HG03565 (cell line): ENCODE data around the gene CYP4F12.
"Not testable (repeated sequence)": the region's sequence is repeated elsewhere in the genome, so short reads cannot be mapped to it uniquely, and the experiment has no call there.

Experiments used
- ATAC-seq: cut with Tn5 transposase; IDR thresholded peaks from one replicate; pipeline ENCODE4 v1.9.1; 2021; ENCODE audit warnings: mild to moderate bottlenecking, moderate library complexity; ENCODE audit not compliant: unreplicated experiment

Gene CYP4F12

GRCh38 chr19:15644816-15645215, 28.1 kb upstream of the CYP4F12 start:
- ATAC-seq: no peak

GRCh38 chr19:15649526-15649925, 23.4 kb upstream of the CYP4F12 start:
- ATAC-seq: no peak

GRCh38 chr19:15650123-15650522, 22.8 kb upstream of the CYP4F12 start:
- not testable (repeated sequence) for ATAC-seq

GRCh38 chr19:15651791-15652190, 21.1 kb upstream of the CYP4F12 start:
- no peak for ATAC-seq

GRCh38 chr19:15652559-15653278, 20.2 kb upstream of the CYP4F12 start:
- no peak for ATAC-seq

- ATAC-seq: no peak
Measured at GRCh38 chr19:15656467-15656866, 16.4 kb upstream of the CYP4F12 start.

GRCh38 chr19:15663247-15663646, 9.6 kb upstream of the CYP4F12 start:
- no peak for ATAC-seq

- no peak for ATAC-seq
Measured at GRCh38 chr19:15666186-15666585, 6.7 kb upstream of the CYP4F12 start.

- no peak for ATAC-seq
Measured at GRCh38 chr19:15666883-15667282, 6.0 kb upstream of the CYP4F12 start.

- ATAC-seq: no peak
Measured at GRCh38 chr19:15669440-15669839, 3.4 kb upstream of the CYP4F12 start.

GRCh38 chr19:15669891-15670290, 3.0 kb upstream of the CYP4F12 start:
- no peak for ATAC-seq

- no peak for ATAC-seq
Measured at GRCh38 chr19:15671237-15671821, 1.6 kb upstream of the CYP4F12 start.

- no peak for ATAC-seq
Measured at GRCh38 chr19:15671891-15672579, 852 bp upstream of the CYP4F12 start.

- ATAC-seq: no peak
Measured at GRCh38 chr19:15673176-15673654, 328 bp downstream of the CYP4F12 start.

GRCh38 chr19:15675560-15675959, 2.7 kb downstream of the CYP4F12 start:
- ATAC-seq: no peak

- ATAC-seq: no peak
Measured at GRCh38 chr19:15679089-15679488, 6.2 kb downstream of the CYP4F12 start.

- ATAC-seq: not testable (repeated sequence)
Measured at GRCh38 chr19:15679865-15680264, 7.0 kb downstream of the CYP4F12 start.

- no peak for ATAC-seq
Measured at GRCh38 chr19:15680478-15681322, 7.8 kb downstream of the CYP4F12 start.

GRCh38 chr19:15683411-15683810, 10.5 kb downstream of the CYP4F12 start:
- no peak for ATAC-seq

- ATAC-seq: no peak
Measured at GRCh38 chr19:15684828-15685227, 11.9 kb downstream of the CYP4F12 start.

GRCh38 chr19:15696654-15697194, 23.8 kb downstream of the CYP4F12 start:
- ATAC-seq: no peak
